Pulmonary artery endothelial cell (primary cell): ENCODE data around the gene ZFAND5. TPM values are rescaled to one million over a fixed set of nuclear protein-coding genes. Genes with fewer than 3 reads are reported as not detected.

Experiments
- DNase-seq: peaks from one replicate; pipeline ENCODE4 v3.0.0-alpha.2; 2011; ENCODE audit warnings: low read depth, low spot score
- total RNA-seq: library from RNA; depleted of rRNA; stranded (reverse); fragments of >200 nt; gene quantifications from 2 replicates; pipeline ENCODE4 v1.2.3, GENCODE V29; 2014

The ZFAND5 gene, protein sequence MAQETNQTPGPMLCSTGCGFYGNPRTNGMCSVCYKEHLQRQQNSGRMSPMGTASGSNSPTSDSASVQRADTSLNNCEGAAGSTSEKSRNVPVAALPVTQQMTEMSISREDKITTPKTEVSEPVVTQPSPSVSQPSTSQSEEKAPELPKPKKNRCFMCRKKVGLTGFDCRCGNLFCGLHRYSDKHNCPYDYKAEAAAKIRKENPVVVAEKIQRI
- total RNA-seq = 119 and 129 TPM in 2 replicates

DNA sequence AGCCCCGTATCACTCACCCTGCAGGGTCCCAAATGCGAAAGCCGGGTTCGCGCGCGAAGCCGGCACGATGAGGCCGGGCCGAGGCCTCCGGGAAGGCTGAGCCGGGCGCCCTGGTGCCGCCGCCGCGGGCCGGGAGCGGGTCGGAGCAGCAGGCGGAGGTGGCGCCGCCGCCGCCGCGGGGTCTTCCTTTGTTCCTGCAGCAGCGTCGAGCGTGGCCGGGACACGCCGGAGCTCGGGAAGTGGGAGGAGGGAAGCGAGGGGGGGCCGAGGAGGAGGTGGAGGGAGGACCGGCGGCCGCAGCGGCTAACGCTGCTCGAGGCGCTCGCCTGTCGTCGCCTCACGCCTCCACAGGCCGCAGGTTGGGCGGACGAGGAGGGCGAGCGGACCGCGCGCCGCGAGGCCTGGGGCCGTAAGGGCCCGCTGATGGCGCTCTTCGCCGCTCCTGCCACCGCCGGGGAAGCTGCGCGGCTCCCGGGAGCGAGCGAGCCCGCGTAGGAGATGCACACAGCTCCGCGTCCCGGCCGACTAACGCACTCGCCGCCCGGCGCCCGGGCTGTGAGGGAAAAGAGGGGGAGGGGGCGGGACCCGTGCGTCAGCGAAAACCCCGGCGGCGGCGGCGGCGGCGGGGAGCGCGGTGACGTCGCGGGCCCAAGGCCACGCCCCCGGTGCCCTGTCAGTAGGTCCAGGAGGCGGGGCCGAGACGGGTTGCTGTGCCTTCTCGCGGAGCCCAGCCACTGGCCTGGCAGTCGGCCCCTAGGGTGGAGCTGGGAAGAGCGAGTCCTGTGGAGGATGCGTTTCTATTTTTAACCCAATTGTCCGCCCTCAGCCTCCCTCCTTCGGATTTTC is at the start of gene ZFAND5:
ZFAND5 (minus strand) TSS at position 530 of the 846 bp plus-strand sequence. CDS start 4,430 bp downstream, outside the sequence.
- DNase-seq = peak; percentile 93

DNA sequence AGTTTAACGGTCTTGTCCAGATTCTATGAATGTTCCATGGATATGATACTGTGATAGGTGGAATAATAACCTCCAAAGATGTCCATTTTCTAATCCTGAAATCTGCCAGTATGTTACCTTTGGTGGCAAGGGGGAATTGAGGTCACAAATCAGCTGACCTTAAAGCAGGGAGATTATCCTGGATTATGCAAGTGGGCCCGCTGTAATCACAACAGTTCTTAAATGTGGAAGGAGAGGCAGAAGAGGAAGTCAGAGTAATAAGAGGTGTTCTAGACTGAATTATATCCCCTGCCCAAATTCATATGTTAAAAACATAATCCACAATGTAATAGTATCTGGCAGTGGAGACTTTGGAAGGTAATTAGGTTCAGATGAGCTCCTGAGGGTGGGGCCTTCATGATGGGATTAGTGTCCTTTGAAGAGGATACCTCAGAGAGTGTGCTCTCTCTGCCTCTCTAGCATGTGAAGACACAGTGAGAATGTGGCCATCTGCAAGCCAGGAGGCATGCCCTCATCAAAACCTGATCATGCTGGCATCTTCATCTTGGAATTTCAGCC is 47.6 kb upstream of the ZFAND5 start:
- no peak for DNase-seq

DNA sequence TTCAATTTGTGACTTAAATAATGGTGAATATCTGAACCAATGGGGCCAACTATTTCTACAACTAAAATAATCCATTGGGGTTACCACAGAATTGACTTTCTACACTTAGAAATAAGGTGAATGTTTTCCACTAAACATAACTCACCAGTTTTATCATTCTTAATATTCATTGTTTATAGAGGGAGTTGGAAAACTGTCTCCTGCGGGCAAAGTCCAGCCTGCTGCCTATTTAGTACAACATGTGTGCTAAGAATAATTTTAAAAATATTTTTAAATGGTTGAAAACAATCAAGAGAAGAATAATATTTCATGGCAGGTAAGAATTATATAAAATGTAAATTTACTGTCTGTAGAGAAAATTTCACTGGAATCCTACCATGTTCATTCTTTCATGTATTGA is 45.2 kb upstream of the ZFAND5 start:
- no peak for DNase-seq

DNA sequence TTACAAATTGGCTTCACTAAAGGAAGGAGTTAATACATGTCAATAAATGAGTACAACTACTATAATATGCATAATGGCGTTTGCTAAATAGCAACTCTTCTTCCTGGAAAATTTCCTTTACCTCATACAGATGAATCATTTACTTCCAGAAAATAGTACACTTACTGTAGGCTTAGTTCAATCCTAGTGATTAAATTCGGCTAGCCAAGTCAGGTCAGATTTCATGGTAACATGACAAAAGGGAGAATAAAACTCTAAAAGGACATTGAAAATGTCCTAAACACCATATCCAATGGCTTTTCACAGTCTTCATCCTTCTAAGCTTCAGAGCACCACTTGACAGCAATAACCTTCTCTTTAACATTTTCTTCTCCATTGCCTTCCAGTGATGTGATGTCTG is 42.1 kb upstream of the ZFAND5 start:
- DNase-seq = no peak

DNA sequence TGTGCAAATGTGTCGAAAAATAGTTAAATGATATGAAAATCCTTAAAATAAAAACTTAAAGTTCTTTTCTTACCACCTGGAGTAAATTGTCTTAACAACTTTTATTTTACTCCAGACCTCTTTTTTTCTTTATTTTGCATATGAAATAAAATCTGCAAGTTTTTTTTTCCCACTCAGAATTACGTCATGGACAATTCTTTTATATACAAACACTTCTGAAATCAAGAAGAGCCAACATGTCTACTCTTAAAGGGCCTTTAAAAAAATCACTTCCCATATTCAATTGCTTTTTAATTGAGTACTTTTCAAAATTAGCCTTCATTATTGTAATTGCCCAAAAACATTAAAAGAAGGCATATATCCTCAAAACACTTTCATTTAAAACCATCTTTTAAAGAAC is 37.7 kb upstream of the ZFAND5 start:
- no peak for DNase-seq

DNA sequence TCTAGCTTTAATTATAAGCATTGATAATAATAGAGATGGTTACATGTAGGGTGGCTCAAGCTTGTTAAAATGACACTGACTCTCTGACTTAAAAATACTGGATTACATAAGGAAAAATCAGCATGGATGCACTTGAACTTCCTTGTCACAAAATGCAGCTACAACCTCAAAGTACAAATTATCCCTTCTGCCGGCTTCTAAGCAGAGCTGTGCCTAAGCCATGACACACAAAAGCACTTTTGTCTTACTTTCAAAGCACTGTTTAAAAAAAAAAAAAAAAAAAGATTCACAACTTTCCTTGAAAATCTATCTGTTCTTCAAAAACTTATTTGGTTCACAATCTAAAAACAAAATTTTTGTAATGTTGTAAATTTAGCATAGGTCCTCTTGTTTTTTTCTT is 36.4 kb upstream of the ZFAND5 start:
- DNase-seq = no peak

DNA sequence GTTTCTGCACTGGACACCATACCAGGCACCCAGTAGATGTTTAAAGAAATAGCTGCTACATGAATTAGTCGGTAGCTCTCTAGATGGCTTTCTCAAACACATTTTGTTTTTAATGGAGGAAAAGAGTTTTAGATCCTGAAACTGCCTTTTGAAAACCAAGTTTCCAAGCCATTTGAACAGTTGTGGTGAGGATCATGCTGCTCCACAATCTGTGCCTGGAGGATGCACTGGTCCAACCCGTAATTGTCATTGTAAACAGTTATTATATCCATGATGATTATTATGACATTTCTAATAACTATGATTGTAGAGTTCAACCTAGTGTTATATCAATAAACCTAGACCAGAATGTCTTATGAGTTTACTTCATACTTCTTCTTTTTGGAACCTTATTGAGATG is 35.9 kb upstream of the ZFAND5 start:
- DNase-seq = no peak

DNA sequence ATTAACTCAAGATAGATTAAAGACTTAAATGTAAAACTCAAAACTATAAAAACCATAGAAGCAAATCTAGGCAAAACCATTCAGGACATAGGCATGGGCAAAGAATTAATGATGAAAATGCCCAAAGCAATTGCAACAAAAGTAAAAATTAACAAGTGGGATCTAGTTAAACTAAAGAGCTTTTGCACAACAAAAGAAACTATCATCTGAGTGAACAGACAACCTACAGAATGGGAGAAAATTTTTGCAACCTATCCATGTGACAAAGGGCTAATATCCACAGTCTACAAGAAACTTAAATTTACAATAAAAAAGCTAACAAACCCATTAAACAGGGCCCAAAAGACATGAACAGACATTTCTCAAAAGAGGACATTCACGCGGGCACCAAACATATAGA is 34.4 kb upstream of the ZFAND5 start:
- no peak for DNase-seq

DNA sequence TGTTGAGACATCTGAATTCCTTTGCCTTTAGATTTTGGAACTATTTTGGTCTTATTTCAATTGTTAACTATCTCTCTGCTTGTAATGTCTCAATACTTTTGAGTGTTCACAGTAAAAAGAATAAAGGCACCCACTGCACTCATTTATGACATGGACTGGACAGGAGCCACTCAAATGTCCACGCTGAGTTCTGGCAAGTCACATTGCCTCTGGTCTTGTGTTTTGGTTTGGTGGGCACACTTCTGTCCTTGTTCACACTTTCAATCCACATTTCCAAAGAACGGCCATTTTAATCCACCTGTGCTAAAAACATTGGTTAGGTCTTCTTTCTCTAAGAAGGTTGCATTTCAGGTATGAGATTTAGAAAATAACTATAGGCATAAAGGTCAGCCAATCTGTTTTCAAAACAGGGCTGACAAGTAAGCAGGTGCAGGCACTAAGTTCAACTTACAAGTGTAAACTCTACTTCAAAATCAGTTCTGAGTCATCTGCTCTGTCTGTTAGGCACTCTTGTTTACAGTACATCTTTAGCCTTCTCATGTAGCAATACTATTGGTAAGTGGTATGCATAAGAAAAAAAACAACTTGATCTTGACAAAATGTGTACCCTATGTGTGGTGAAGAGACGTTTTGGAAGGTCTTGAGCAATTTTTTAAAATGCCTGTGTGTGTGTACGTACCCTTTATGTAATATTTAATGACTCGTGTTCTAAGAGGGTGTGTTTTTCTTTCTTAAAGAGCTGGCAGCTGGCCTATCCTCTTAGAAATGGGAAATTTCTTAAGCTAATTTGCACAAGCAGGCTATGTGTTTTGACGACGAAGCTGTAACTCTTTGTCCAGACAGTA is 31.5 kb upstream of the ZFAND5 start:
- DNase-seq = no peak

DNA sequence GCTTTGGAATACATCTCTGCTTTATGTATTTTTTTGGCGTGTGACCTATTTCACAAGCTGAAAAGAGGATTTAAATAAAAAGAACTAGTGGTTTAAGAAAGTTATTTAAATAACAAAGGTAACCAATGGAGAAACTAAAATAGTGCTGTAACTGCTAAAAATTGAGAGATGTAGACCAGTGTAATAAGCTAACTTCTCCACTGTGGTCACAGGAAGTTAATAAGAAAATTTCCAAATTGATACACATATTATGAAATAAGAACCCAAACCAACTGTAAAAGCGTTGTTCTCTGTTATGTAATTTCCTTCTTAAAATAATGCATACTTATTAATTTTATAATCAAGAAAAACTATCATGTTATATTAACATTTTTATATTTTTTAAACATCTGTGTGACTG is 29.1 kb upstream of the ZFAND5 start:
- DNase-seq = no peak

DNA sequence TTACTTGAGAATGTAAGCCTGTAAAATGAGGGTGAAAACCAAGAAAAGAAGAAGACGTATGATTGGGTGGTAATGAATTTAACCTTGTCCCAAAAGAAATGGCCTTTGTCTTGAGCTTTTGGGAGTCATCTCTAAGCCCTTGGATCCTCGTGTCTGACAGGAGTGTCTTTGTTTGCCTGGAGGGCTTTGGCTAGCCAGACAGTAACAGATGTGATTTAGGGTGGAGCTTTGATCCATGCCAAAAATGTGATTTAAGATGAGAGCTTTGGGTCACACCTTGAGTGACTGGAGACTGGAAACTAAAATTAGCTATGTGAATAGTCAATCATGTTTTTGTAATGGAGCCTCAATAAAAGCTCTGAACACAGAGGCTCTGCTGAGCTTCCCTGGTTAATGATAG is 25.9 kb upstream of the ZFAND5 start:
- DNase-seq = no peak

DNA sequence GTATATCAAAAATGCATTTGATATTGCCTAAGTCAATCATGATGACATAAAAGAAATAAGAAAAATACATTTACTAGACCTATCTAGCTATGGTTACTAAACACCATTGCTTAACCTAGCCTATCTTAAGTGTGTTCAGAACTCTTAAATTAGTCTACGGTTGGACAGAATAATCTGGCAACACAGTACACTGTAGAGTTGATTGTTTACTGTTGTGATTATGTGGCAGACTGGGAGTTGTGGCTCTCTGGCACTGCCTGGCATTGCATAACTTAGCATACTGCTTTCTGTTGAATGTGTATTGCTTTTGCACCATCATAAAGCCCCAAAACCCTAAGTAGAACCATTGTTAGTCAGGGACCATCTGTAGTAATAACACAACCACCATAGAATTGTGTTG is 21.2 kb upstream of the ZFAND5 start:
- no peak for DNase-seq

DNA sequence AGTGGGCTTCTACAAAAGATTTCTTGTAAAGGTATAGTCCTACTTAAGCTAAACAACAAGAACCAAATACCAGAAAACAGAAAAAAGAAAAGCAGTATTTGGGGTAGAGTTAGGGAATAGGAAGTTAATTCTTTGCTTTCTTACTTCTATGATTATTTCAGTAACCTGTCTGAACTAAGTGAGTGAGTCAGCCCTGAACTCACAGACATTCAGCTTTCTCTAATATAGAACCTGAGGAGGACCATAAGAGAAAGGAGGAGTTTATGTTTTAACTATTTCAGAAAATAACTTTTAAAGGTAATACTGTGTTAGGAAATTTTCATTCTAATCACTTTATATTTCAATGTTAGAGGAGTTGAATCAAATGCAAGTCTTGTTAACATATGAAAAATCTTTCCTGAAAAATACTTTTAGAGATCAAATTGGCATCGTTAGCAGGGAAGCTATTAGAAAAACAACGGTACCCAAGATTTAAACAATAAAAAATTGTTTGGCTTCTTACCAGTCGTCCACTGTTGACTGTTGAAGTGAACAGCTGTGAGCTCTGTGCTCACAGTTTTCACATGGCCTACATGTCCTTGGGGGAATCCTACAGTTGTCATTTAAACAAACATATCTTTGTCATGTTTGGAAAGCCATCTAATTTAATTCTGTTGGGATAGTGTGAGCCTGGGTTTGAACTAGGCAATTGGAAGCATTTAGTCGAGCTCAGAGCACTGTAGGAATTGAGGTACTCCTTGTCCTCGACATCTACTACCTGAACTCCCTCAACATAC is 19.9 kb upstream of the ZFAND5 start:
- DNase-seq = no peak

DNA sequence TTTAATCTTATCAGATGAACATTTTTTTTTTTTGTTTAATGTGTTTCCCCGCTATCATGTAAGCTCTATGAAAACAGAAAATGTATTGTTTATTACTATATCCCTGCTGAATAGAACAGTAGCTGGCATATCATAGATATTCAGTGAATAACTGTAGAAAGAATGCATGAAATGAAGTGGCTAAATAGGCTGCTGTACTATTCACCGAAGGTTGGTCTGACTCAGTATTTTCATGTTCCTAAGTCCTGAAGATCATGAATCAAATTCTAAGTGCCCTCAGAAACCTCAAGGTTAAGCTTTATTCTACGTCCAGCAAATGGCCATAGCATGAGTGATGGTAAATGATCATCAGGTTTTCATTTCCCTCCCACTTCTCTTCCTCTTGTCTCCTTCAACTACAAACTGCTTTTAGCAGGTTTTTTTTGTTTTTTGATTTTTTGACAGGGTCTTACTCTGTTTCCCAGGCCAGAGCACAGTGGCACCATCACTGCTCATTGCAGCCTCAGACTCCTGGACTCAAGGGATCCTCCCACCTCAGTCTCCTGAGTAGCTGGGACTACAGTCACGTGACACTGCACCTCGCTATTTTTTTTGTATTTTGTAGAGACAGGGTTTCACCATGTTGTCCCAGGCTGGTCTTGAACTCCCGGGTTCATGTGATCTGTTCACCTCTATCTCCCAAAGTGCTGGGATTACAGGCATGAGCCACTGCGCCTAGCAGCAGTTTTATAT is 19.1 kb upstream of the ZFAND5 start:
- no peak for DNase-seq

DNA sequence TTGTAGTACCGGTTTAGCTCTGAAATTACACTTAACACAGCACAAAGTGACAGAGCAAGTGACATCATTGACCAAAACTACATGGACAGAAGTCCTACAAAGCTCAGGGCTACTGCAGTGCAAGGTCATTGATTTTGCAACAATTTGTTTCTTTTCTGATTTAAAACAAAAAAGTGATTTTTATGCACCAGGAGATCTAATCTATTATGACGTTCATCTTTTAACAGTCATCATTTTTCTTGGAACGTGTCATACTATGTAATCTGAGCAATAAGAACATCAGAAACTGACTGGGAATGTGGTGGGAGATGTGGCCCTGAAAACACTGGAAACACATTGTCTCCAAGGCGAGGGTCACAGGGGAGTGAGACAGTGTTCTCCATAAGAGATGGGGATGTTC is 17.4 kb upstream of the ZFAND5 start:
- DNase-seq = no peak

DNA sequence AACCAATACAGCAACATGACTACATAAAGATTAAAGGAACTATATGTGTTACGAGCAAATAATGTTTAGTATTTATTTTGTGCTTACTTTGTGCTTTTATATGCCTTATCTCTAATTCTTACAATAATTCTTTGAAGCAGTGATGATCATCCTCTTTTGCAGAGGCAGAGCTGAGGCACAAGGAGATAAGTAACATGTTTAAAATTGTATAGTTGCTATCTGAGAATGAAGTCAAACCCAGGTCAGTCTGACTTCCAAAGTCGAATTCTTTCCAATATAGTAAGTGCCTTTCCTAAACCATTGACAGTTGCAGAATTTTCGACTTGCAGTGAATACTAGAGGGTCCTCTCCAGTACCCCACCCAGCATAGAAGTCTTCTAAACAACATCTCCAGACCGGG is 12.0 kb upstream of the ZFAND5 start:
- DNase-seq = no peak

DNA sequence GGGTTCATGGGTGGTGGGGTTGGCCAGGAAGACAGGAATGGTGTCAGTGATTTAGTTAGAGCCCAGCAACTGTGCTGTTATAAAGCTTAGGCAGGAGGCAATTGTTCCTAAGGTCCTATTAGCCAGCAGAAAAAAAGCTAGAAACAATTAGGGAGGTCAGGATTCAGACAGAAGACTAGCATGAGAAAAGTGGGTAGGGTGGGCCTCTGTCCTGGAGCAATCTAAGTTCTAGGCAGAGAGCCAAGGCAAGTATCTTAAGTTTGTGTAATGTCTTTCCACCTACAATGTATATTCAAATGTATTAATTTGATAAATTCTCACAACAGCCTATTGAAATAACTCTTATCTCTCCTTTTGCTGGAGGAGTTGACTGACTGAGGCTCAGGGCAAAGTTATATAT is 6.1 kb upstream of the ZFAND5 start:
- no peak for DNase-seq

DNA sequence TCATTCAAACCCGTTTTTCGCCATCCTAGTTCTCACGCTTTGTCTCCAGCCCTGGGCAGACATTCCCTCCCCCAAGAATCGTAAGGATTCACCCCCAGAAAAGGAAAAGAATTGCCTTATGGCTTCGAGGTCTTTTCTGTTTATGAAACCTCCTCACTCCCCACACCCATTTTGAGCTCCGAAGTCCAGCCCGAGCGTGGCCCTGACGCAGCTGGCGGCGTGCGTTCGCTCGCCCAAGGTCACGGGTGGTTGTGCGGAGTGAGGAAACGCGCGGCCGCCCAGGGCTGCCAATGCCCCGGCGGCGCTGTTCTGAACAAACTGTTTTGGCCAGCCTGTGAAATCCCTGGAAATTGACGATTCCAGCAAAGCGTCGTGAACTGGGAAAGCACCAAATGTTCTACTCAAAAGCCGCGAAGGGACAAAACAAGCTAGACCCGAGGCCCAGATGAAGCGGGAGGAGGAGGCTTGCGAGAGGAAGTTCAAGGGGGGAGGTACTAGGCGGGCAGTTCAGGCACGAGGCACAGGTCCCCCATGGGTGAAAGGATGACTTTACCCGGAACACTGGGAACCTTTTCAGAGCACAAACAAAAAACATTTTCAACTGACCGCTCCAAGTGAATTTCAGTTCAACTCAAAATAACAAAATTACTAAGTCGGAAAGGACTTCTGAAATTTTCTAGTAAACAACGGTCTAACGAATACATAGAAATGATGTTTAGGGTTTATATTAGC is 683 bp upstream of the ZFAND5 start:
- peak; percentile 67 for DNase-seq

DNA sequence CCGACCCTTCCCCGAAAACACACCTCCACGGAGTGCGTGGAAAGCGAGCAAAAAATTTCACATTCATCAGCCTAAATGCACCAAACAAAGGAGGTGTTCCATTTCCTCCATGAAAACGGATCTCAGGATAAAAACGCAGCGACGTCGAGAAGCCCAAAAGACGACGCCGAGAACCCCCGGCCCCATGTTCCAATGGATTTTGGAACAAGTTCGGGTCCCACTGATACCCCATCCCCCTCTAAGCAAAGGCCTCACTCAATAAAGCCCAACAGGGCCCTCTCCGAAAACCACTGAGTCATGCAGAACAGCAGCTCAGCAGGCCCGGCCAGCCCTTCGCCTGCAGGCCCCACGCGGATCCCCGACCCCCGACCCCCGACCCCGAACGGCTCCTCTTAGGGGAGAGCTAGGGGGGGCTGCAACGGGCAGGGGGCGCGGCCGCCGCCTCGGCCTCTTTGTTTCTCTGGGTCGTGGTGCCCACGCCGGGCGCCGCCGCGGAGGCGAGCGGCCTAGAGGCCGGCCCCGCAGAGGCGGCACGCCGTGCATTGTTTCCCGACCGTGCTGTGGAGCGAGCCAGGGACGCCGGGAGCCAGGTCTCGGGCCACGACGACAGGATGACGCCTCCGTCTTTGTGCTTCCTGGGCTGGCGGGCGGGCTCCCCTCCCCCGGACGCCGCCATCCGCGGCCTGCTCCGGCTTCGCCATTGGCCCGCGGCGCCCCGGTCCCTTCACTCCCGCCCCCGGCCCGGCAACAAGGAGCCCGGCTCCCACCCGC is 915 bp downstream of the ZFAND5 start:
- no peak for DNase-seq
